ENCODE data around the gene MSTO1.
"Not testable (repeated sequence)": the region's sequence is repeated elsewhere in the genome, so short reads cannot be mapped to it uniquely, and the experiment has no call there.

- not testable (repeated sequence) for TF ChIP-seq ZNF274 (IDR thresholded peaks at IDR 0.05; ENCODE audit: low read depth, low read length); YY1 (IDR thresholded peaks at IDR 0.05; ENCODE audit: insufficient read depth, insufficient read length); SUZ12 (IDR thresholded peaks at IDR 0.05; ENCODE audit: extremely low read depth, insufficient read depth, insufficient read length)
These were observed 16.4 kb downstream of the MSTO1 start for GRCh38 chr1:155626428-155626827.
